Measurements from ENCODE around the gene LSM4.

DNA sequence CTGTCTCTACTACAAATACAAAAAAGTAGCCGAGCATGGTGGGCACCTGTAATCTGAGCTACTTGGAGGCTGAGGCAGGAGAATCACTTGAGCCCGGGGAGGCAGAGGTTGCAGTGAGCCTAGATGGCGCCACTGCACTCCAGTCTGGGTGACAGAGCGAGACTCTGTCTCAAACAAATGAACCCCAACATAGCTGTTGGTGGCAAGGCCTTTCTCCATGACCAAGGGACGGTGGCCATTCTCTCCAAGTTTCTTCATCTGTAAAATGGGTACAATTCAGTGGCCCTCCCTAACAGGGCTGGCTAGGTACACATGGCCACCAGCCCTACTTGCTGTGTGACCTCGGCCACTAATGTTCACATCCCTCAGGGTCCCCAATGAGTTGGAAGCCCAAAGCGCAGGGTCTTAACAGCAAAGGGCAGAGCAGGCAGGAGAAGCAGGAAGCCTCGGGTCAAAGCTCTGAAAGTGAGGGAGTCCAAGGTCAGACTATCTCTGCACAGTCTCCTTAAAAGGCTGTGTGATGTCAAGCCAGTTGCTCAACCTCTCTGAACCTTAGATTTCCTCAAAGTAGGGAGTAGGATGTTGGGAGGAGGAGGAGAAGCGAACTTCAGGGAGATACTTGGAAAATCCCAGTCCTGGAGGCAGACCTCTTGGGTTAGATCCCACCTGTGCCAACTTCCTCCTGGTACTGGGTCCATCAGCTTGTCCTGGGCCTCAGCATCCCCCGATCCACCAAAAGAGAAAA lies 44.2 kb downstream of the LSM4 start:
- TF ChIP-seq, protein P1, sequence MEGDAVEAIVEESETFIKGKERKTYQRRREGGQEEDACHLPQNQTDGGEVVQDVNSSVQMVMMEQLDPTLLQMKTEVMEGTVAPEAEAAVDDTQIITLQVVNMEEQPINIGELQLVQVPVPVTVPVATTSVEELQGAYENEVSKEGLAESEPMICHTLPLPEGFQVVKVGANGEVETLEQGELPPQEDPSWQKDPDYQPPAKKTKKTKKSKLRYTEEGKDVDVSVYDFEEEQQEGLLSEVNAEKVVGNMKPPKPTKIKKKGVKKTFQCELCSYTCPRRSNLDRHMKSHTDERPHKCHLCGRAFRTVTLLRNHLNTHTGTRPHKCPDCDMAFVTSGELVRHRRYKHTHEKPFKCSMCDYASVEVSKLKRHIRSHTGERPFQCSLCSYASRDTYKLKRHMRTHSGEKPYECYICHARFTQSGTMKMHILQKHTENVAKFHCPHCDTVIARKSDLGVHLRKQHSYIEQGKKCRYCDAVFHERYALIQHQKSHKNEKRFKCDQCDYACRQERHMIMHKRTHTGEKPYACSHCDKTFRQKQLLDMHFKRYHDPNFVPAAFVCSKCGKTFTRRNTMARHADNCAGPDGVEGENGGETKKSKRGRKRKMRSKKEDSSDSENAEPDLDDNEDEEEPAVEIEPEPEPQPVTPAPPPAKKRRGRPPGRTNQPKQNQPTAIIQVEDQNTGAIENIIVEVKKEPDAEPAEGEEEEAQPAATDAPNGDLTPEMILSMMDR (IDR thresholded peaks at IDR 0.05) = no peak
- TF ChIP-seq POLR2A (IDR thresholded peaks at IDR 0.05) = no peak
